Spinal cord (tissue), 10 donors: ENCODE results near the gene SEZ6. TPM values are rescaled to one million over a fixed set of nuclear protein-coding genes. Genes with fewer than 3 reads are reported as not detected.
"Not testable (repeated sequence)": the region's sequence is repeated elsewhere in the genome, so short reads cannot be mapped to it uniquely, and the experiment has no call there.

Experiments used
- DNase-seq, 6 donors: peaks; one replicate each; pipeline versions ENCODE4 v3.0.0 to v3.0.0-alpha.2; 2013 to 2015; ENCODE audit warnings: low spot score in 6 of 6, low read depth in 4 of 6
- H3K27ac ChIP-seq: one replicate; pipeline ENCODE4 v1.5.1; 2013; ENCODE audit warnings: low read depth, low read length, control low read depth
- H3K27me3 ChIP-seq: one replicate; pipeline ENCODE4 v1.6.1; 2013; ENCODE audit warnings: low read length; ENCODE audit not compliant: control insufficient read depth, insufficient read depth
- H3K36me3 ChIP-seq: one replicate; pipeline ENCODE4 v1.6.1; 2013; ENCODE audit warnings: low read length; ENCODE audit not compliant: control insufficient read depth, insufficient read depth
- H3K4me1 ChIP-seq: one replicate; pipeline ENCODE4 v1.6.1; 2013; ENCODE audit warnings: low read length; ENCODE audit not compliant: control insufficient read depth, insufficient read depth
- H3K4me3 ChIP-seq: one replicate; pipeline ENCODE4 v1.5.1; 2013; ENCODE audit warnings: low read depth, low read length, control low read depth
- H3K9me3 ChIP-seq: one replicate; pipeline ENCODE4 v1.6.1; 2013; ENCODE audit warnings: low read length; ENCODE audit not compliant: control insufficient read depth, insufficient read depth
- WGBS: methylation state at CpG from one replicate; pipeline ENCODE4 v1.1.5; 2013; ENCODE audit warnings: missing lambda C conversion rate; ENCODE audit not compliant: insufficient coverage; 5-methylcytosine and 5-hydroxymethylcytosine counted together
- polyA plus RNA-seq, 2 donors: library from polyadenylated mRNA; unstranded; fragments of 120-200 nt; gene quantifications; one replicate each; pipeline ENCODE4 v1.2.1, GENCODE V29; 2013; ENCODE audit not compliant: insufficient read length in 2 of 2
- total RNA-seq, 2 donors: library from RNA; depleted of rRNA in 1 of 2; stranded (reverse); fragments of 120-200 nt in 1 of 2; fragments of >200 nt in 1 of 2; gene quantifications; one replicate each; pipeline versions ENCODE4 v1.2.3 to v1.2.4, GENCODE V29; 2013 to 2014
- donor health status: healthy.

Gene SEZ6
- total and polyA plus RNA-seq, 4 donors = 17.1 to 91.6 (median 55.1) TPM

DNA sequence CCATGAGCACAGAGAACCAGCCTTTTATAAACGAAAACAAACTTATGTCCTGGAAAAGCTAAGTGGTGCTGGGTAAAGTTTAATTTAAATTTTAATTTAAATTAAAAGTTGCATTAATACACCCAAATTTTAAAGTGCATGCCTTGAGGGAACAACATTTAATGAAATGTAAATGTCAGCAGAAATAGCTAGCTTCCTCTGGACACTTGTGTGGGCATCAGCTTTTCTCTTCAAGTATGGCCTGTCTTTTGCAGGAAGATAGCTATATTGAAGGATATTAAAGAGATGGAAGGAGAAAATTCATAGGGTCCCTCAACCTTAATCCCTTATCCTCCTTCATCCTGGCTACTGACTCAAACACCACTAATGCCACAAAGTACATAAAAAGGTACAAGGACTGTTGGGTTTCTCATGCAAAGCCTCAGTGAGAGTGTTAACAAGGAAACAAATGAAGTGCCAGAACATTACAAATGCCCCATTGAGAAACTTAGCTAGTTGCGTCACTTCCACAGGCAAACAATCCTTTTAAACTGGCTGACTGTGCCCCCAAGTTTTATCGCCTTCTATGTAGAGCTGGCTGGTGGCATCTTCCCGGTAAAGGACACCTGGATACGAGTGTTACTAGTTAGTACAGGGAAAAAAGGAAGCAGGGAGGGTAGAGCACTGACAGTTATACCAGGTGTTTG is 68.6 kb downstream of the SEZ6 start:
- DNase-seq = peak in 2 of 6 donors; percentile 49 to 54
- Histone ChIP-seq H3K4me1 (peaks cover 13% of the 10 kb centered on the region), H3K27me3 (no peaks in the 10 kb centered on the region), H3K9me3 (no peaks in the 10 kb centered on the region), H3K27ac (peak overlapping the region; percentile 73), H3K4me3 (no peak overlapping the region), H3K36me3 (peaks cover 4% of the 10 kb centered on the region)
- WGBS = 72% methylated on average over 3 of the region's 5 CpGs

DNA sequence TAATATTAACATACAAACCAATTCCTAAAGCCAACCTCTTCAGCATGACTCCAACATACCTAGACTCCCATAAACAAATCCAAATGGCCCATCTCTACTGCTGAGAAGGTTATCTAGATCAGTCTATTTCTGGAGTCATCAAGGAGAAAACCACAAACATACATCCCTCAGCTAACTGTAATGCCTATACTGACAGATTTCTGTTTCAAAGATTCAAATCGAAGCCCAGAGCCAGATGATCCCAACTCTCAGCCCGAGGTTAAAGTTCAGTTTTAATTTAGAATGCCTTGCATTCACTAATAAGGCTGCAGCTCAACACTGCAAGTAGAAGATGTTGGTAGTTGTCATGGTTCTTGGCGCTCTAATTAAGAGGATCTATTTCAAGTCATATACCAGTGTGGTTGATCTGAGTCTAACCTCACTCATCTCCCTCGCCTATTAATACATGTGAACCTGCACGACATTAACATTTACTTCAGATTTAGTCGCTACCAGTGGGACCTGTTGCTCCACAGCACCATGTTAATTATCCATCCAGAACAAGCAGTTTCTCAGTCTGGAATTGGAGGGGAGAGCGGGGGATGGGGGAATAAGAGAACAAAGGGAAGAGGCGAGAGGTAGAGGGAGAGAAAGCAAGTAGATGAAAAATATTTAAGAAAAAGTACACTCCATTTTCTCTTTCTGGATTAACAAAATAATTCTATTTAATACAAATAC is 69.9 kb downstream of the SEZ6 start:
- H3K27me3 ChIP-seq = no peaks in the 10 kb centered on the region
- peaks cover 4% of the 10 kb centered on the region for H3K36me3 ChIP-seq
- WGBS = 93% methylated on average over 2 of the region's 8 CpGs
- H3K9me3 ChIP-seq = no peaks in the 10 kb centered on the region
- no peak overlapping the region for H3K4me3 ChIP-seq
- H3K4me1 ChIP-seq = peaks cover 8% of the 10 kb centered on the region
- no peak for DNase-seq
- peak overlapping the region; percentile 60 for H3K27ac ChIP-seq

DNA sequence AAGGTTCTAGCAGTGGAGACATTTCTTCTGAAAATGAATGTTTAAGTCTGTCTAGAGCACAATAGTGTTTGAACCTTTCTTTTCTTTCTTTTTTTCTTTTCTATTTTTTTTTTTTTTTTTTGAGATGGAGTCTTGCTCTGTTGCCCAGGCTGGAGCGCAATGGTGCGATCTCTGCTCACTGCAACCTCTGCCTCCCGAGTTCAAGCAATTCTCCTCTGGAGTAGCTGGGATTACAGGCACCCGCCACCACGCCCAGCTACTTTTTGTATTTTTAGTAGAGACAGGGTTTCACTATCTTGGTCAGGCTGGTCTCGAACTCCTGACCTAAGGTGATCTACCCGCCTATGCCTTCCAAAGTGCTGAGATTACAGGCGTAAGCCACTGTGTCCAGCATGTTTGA is 71.3 kb downstream of the SEZ6 start:
- DNase-seq, H3K27ac ChIP-seq, H3K4me1 ChIP-seq, H3K36me3 ChIP-seq, H3K9me3 ChIP-seq, H3K27me3 ChIP-seq, H3K4me3 ChIP-seq: not testable (repeated sequence)
- WGBS = 97% methylated on average over 6 of the region's 8 CpGs

DNA sequence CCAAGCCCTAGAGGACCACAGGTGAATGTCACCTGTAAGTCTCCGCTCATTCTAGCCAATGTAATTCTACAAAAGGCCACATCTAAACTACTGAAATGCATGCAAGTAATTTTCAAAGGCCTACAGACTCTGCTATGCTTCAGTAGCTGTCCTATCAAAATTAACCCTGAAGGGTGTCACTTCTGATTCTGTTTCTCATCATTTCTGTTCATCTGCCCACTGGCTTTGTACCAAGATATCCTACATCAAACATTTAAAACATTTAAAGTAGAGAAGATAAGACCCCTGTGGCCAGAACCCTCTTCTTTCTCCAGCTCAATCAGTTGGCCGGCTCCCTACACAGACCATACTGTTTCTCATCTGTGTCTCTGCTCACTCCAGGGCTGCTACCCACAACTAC is 76.0 kb downstream of the SEZ6 start:
- H3K27me3 ChIP-seq = no peaks in the 10 kb centered on the region
- H3K4me1 ChIP-seq = peaks cover 2% of the 10 kb centered on the region
- no peak for DNase-seq
- WGBS = 95% methylated on average over 2 of the region's 2 CpGs
- no peaks in the 10 kb centered on the region for H3K9me3 ChIP-seq
- H3K4me3 ChIP-seq = no peak overlapping the region
- peaks cover 10% of the 10 kb centered on the region for H3K36me3 ChIP-seq
- no peak overlapping the region for H3K27ac ChIP-seq

DNA sequence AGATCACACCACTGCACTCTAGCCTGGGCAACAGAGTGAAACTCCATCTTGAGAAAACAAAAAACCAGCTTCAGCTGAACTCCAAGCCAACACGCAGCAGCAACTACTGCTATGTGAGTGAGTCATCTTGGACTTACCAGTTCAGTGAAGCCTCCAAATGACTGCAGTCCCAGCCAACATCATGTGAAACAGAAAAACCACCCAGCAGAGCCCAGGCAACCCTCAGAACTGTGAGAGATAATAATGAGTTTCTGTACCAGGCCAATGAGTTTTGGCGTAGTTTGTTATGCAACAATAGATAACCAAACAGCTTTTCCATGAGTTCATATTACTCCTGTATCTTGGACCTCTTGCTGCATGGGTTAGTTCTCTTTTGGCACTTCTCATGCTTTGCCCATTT is 77.8 kb downstream of the SEZ6 start:
- peaks cover 2% of the 10 kb centered on the region for H3K4me1 ChIP-seq
- H3K4me3 ChIP-seq = no peak overlapping the region
- H3K9me3 ChIP-seq = no peaks in the 10 kb centered on the region
- DNase-seq = no peak
- 83% methylated on average over 1 of the region's 2 CpGs for WGBS
- H3K27me3 ChIP-seq = no peaks in the 10 kb centered on the region
- no peak overlapping the region for H3K27ac ChIP-seq
- peaks cover 21% of the 10 kb centered on the region for H3K36me3 ChIP-seq

DNA sequence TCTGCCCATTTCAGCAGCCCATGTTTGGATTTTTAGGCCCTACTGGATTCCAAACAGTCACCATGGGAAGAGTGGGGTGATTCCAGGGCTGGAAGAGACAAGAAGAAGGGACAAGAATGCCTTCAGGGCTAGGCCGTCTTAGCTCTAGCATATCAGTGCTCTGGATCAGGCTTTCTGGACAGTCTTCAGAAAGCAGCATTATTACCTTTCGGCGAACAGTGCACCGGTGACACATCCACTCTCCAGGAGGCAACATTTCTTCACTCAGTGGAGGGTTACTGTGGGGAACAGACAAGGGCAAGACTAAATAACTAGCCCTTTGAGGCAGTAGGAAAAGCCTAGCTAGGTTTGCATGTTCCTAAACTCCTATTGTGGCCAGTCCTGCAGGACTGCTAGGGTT is 79.0 kb downstream of the SEZ6 start:
- Histone ChIP-seq H3K4me1 (peaks cover 2% of the 10 kb centered on the region), H3K27me3 (no peaks in the 10 kb centered on the region), H3K9me3 (no peaks in the 10 kb centered on the region), H3K4me3 (no peak overlapping the region), H3K36me3 (peaks cover 24% of the 10 kb centered on the region), H3K27ac (no peak overlapping the region)
- DNase-seq = no peak
- no CpG with 5 or more reads among the region's 4 CpGs for WGBS

DNA sequence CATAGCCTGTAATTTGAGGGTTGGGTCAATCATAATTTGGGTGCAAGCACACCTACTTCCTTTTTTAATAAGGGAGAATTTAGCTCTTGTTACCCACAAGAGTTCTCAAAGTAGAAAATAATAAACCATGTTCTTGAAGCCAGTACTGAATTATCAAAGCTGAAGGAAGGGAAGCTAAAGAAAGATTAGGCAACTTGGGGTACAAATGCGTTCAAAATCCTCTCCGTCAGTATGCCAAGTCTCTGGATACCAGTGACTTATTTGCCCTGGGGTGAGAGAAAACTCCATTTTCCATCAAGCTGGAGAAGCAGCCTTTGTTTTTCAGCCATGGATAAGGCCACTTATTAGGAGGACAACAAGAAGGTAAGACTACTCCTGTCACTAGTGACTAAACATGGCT is 79.5 kb downstream of the SEZ6 start:
- no peak for DNase-seq
- no peak overlapping the region for H3K4me3 ChIP-seq
- peaks cover 2% of the 10 kb centered on the region for H3K4me1 ChIP-seq
- peaks cover 24% of the 10 kb centered on the region for H3K36me3 ChIP-seq
- no peak overlapping the region for H3K27ac ChIP-seq
- H3K27me3 ChIP-seq = no peaks in the 10 kb centered on the region
- no CpG with 5 or more reads among the region's 2 CpGs for WGBS
- H3K9me3 ChIP-seq = no peaks in the 10 kb centered on the region

DNA sequence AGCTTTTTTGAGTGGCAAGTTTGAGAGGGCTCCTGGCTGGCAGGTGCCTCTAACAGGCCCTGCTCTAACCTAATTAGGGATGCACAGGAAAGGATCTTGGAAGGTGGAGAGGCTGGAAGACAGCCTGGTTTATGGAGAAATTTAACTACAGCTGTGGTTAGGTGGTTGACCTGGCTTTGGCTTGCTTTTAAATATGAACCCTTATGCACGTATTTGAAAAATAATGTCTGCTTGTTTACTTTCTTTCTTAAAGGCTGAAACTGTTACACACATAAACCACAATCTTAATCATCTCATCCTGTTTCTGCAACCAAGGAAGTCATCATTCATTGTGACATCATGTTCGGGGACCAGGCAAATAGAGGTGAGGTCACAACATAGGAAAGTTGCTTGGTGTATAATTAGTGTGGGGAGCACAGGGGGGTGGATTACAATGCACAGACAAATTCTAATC is 79.9 kb downstream of the SEZ6 start:
- Histone ChIP-seq H3K36me3 (peaks cover 29% of the 10 kb centered on the region), H3K4me1 (peaks cover 2% of the 10 kb centered on the region), H3K27me3 (no peaks in the 10 kb centered on the region), H3K9me3 (no peaks in the 10 kb centered on the region), H3K4me3 (no peak overlapping the region), H3K27ac (no peak overlapping the region)
- WGBS = no CpG with 5 or more reads among the region's 2 CpGs
- no peak for DNase-seq

DNA sequence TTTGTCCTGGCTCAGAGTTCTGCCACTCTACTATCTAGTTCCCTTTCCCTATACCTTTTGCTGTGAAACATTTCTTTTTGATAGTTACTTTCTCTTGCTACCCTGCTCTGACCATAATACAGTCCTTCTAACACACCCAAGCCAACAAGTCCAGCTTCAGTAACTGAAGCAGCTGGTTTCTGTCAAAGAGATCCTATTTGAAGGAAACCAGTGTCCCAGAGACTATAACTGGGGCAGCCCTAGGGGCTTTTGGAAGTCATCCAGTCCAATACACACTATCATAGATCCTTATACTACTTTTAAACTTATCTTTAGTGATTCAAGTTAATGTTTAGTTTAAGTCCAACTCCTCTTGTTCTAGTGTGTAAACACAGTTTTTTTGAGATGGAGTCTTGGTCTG is 85.6 kb downstream of the SEZ6 start:
- H3K9me3 ChIP-seq = no peaks in the 10 kb centered on the region
- no peaks in the 10 kb centered on the region for H3K4me1 ChIP-seq
- H3K4me3 ChIP-seq = no peak overlapping the region
- H3K27me3 ChIP-seq = no peaks in the 10 kb centered on the region
- H3K27ac ChIP-seq = no peak overlapping the region
- peaks cover 74% of the 10 kb centered on the region for H3K36me3 ChIP-seq
- DNase-seq = no peak

DNA sequence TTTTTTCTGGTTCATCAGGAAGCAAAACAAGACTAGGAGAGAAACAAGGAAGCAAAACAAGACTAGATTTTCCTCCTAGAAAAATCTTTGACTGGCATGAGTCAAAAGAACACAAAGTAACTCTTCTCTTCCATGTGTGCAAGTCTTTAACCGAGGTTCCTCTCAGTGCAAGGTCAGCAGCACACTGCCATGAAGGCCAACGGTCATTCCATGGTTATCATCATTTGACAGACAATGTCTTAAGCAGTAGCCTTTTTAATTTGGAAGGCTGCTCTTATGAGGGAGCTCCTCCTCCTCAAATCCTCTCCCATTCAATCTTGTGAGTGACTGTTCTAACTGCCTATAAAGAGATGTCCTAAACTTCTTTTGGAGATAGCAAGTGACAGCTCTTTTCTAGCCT is 87.5 kb downstream of the SEZ6 start:
- no peak for DNase-seq
- no peaks in the 10 kb centered on the region for H3K27me3 ChIP-seq
- no peaks in the 10 kb centered on the region for H3K4me1 ChIP-seq
- H3K36me3 ChIP-seq = peaks cover 81% of the 10 kb centered on the region
- no peak overlapping the region for H3K27ac ChIP-seq
- WGBS = no CpG with 5 or more reads among the region's 2 CpGs
- no peak overlapping the region for H3K4me3 ChIP-seq
- H3K9me3 ChIP-seq = no peaks in the 10 kb centered on the region
